GM12872 (cell line): ENCODE results near the gene WAS.

Experiments
- TF ChIP-seq, protein P1 (sequence below): IDR thresholded peaks from 3 replicates; pipeline ENCODE4 v1.5.1; 2011; ENCODE audit warnings: low read depth, mild to moderate bottlenecking, low read length, moderate library complexity; ENCODE audit not compliant: insufficient read depth

The WAS gene

DNA sequence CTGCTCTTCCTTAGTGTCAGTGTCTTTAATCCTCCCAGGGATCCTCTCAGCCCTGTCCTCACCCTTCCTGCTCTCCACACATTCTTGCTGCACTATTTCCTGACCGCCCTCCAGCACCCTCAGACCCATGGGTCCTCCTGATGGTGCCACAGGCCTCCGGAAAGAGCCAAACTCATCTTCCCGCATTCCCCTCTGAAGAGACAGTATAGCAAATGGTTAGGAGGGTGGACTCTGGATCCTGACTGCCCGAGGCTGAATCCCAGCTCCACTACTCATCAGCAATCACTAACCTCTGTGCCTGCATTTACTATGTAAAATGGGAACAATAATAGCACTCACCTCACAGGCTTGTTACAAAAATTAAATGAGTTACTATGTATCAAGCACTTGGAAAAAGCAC lies 19.1 kb downstream of the WAS start:
- TF ChIP-seq, protein P1, sequence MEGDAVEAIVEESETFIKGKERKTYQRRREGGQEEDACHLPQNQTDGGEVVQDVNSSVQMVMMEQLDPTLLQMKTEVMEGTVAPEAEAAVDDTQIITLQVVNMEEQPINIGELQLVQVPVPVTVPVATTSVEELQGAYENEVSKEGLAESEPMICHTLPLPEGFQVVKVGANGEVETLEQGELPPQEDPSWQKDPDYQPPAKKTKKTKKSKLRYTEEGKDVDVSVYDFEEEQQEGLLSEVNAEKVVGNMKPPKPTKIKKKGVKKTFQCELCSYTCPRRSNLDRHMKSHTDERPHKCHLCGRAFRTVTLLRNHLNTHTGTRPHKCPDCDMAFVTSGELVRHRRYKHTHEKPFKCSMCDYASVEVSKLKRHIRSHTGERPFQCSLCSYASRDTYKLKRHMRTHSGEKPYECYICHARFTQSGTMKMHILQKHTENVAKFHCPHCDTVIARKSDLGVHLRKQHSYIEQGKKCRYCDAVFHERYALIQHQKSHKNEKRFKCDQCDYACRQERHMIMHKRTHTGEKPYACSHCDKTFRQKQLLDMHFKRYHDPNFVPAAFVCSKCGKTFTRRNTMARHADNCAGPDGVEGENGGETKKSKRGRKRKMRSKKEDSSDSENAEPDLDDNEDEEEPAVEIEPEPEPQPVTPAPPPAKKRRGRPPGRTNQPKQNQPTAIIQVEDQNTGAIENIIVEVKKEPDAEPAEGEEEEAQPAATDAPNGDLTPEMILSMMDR = no peak

DNA sequence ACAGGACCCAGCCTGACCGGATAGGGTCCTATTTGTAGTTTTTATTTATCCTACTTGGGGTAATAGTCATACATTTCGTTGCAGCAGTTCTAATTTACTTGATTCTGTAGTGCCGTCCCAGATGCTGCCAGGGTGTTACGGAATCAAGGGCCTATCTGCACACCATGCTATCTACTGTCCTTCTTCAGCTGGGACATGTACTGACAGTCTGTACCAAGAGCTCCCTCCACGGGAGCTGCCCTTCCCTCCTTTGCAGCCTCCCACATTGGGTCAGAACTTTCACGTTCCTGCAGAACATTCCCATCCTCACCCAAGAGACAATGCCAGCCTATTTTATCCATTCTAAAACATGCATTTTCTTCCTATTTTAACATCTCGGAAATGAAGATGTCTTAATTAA lies 19.6 kb downstream of the WAS start:
- TF ChIP-seq, protein P1 = no peak

DNA sequence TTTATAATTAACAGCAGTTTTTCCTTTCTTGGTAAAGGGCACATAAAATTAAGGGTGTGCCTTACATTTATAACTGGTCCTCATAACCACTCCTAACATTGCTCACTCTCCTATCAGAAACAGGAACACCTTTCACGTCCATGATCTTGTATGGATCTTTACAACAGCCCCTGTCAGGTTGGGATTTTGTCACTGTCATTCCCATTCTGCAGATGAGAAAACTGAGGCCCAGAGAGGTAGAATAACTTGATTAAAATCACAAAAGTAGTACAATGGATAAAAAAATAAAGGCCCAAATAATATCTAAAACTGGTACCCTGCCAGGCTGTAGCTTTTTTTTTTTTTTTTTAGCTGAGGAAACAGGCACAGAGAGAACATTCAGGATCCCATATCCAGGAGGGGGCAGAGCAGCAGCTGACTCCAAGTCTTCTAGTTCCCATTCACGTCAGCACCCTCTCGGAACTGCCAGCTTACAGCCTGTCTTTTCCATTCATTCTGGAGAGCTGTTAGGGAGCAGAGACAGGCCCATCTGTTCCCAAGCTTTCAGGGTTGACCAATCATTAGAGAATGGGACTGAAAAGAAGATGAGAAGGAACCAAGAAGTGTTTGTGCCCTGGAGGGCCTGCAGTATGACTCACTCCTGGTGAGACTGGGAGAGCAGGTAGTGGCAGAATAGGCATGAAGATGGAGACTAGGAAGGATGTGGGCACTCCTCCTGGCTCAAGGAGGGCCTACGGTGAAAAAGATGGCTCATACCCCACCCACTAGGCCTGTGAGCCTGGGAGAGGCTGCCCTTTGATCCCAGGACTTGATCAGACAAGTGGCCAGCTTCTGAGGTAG lies 20.3 kb downstream of the WAS start:
- TF ChIP-seq, protein P1 = no peak

DNA sequence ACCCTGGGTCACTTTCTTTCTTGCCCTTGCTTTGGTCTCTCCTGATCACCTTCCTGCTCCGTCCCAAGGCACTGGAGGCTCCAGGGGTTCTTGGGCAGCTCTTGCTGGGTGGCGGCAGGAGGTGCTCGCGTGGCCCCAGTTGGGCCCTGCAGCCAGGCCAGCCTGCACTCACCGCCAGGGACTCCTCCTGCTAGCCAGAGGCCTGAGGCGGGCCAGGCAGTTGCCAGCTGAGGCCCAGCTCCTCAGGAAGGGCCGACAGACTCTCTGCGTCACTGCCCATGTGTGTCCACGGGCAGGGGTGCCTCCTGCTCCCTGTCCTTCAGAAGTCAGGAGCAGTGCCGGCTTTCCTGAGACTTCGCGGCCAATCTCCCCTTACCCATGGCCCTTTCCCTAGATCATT lies 22.3 kb downstream of the WAS start:
- TF ChIP-seq, protein P1 = no peak

DNA sequence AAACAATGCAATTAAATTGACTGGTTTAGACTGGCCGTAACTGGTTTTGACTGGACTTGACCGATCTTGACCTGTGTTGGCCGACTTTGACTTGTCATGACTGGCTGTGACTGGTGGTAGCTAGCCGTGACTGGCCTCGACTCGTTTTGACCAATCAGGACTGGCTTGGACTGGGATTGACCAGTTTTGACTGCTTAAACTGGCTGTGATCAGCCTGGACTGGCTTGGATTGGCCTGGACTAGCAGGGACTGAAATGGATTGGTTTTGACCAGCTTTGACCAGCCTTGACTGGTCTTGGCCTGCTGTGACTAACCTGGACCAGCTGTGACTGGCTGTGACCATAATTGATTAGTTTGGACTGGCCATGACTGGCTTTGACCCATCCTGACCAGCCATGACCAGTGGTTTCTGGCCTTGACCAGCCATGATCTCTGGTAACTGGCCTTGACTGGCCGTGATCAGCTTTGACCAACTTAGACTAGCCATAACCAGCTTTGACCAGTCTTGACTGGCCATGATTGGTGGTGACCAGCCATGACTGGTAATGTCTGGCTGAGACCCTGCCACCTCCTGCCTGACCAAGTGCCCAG lies 26.0 kb downstream of the WAS start:
- TF ChIP-seq, protein P1 = no peak

DNA sequence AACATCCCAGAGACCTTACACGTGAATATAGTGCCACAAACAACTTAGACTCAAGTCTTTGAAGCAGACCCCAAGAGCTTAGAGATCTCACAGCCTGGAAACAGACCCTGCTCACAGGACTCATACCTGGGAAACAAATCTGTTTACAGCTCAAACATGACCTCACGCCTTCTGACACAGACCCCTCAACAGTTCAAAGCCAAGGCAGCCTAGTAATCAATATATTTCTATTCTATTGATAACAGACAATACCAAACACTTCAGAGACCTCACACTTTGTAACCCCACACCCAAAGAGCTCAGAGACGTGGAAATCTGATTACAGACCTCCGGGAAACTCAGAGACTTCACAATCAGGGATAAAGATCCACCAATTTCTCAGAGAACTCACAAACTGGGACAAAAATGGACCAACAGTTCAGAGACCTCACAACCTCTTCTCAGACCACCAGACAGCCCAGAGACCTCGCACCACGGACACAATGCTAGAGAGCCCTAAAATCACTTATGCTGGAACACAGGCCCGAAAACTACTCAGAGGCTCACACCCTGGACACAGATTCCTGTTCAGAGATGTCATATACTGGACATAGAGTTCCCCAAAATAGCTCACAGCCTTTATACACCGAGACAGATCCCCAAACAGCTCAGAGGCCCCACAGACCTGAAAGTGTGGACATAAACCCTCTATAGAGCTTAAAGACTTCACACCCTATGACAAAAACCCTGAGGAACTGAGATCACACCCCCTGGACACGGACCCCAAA lies 27.7 kb downstream of the WAS start:
- TF ChIP-seq, protein P1 = no peak

DNA sequence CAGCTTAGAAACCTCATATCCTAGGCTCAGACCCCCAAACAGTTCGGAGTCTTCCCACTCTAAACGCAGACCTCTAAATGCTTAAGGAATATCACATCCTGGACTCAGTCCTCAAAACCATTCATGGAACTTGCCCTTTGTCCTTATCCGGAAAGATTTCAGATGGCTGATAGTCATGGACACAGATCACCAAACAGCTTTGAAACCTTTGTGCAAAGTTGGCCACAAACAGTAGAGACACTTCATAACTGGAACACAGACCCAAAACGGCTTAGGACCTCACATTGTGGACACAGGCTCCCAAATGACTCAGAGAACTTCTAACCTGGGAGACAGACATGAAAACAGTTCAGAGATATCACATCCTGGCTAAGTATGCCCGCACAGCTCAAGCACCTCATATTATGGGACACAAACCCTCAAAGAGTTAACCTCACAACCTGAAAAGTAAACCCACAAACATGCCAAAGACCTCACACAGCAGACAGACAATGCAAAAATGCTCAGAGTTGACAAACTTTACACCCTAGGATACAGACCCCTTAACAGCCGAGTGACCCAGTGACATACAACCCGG lies 28.4 kb downstream of the WAS start:
- TF ChIP-seq, protein P1 = no peak
